ENCODE measurements around the gene POLR2E.

POLR2E gene

DNA sequence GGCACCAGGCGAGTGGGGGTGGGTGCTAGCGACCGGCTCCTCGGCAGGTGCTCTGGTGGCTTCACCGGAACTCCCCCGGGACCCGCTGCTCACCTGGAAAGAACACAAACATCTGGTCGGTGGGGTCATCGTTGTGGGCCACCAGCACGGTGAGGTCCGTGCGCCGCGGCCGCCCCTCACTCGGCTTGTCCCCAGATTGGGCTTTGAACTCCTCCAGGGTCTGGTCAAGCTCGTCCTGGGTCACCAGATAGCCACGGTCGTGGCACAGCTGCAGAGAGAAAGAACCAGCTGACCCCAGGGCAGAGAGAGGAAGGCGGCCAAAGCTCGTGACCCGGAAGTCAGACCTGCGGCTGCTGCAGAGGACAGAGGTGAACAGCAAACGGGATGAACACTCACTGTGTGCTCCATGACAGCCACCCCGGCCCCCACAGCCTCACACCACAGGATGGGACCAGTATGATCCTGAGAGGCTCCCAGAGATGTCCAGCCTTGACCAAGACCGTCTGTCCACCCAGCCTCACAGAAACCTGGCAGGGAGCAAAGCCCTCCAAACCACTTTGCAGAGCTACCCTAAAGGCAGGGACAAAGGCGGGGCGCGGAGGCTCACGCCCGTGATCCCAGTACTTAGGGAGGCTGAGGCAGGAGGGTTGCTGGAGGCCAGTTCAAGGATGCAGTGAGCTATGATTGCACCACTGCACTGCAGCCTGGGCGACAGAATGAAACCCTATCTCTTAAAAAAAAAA is 1.2 kb downstream of the POLR2E start:
- DNase-seq: no peak

DNA sequence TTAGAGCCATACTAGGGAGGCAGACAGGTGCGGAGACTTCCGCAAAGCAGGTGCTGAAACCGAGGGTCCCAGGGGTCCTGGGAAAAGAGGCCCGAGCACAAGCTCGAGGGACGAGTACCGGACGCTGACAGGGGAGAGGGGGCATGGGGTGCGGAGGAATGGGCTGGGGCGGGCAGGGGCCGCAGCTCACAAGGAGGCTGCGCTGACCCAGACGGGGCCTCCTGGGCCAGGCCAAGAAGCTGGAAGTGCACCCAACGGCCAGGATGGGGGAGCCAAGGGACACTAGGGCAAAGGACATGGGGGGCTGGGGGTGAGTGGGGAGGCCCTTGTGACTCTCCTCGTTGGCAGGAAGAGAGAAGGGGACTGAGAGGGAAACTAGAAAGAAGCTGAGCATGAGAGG is 1.8 kb downstream of the POLR2E start:
- DNase-seq: no peak

DNA sequence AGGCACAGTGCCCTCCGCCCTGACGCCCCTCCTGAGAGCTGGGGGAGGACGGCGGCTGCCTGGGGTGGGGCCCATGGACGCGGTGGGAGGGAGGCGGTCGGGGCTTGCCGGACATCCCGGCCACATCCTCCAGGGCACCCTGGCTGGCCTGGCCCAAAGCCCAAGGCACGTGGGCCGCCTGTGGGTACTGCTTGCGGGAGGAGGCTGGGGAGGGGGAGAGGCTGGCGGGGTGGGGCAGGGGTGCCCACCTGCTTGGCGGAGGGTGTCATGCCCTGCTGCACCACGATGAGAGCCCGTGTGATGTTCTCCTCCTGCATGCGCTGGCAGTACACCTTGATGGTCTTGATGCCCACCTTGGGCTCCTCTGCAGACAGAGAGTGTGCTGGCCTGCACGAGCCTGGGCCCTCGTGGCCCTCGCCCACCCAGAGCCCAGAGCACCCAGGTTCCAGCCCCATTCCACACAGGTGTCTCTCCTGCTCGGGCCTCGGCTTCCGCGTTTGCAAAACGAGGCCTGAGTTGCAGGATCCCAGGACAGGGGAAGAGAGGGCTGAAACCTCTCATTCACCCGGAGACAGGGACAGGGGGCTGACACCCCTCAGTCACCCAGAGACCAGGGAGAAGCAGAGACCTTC is 3.5 kb downstream of the POLR2E start:
- no peak for DNase-seq

DNA sequence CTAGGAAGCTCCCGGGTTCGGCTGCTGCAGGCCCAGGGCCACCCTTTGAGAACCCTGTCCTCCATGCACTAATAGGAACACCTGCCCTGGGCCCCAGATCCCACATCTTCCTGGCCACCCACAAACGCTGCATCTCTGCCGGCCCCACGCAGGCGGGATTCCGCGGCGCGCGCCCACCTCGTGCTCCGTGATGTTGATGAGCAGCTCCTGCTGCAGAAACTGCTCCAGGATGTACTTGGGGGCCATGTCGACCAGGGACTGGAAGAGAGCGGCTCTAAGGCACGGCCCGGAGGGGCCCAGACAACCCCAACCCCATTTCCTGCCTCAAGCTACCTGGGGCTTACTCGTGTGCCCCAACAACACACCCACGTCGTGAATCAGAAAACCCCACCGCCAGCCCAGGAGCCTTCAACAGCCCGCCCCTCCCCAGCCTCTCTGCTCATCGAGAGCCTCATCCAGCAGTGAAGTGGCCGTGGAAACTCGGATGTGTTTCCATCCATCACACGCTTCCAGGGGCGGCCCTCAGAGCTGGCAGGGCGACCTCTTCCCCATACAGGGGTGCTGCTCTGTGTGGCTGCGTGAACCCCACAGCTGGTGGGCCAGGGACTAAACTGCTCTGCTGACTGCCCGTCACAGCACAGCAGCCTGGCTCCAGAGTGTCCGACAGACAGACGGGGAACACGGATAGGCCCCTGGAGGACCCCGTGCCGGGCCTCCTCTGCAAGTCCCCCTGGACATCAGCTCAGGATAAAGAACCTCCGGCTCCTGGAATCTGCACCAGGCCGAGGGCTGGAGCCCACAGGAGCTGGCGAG is 4.2 kb downstream of the POLR2E start:
- DNase-seq: no peak

DNA sequence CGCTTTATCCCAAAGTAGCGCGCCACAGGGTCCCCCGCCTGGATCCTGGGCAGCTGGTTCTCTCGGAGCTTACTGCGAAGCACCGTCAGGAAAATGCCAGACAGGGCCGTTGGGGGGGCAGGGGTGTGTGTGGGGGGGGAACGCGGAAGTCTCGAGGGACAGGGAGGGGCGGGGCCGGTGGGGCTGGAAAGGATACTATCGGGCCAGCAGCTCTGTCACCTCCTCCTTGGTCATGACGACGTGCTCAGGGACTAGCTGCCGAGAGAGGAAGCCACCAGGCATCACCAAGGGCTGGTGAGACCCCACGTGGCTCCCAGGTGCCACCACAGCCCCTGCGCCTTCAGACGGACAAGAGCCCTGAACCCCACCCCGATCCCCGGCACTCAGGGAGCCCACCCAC is 5.3 kb downstream of the POLR2E start:
- peak in 1 of 5 experiments; percentile 67 for DNase-seq

DNA sequence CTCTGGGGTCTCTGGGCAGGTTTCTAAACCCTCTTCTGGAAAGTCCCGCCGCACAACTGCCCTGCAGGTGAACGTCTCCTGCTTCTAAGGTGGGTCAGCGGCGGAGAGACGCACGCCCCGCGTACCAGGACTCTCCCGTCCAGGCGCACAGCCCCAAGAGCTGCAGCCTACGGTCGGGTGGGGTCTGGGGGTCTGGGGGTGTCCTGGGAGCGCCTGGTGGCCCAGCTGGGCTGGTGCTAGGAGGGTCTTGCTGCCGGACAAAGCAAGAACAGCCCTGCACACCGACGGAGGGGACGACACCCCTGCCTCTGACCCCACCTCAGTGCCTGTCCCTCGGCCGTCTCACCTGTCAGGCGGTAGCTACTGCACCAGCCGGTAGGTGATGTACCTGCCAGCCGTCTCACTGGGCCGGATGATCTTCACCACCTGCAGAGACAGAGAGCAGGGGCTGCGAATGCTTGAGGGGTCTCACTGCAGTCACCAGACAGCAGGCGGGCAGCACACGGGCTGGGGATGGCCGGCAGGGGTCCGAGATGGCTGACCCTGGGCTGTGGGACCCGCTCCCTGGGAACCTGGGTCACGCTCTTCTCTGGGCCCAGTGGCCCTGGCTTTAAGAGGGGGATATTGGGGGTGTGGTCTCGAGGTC is 5.9 kb downstream of the POLR2E start:
- no peak for DNase-seq

DNA sequence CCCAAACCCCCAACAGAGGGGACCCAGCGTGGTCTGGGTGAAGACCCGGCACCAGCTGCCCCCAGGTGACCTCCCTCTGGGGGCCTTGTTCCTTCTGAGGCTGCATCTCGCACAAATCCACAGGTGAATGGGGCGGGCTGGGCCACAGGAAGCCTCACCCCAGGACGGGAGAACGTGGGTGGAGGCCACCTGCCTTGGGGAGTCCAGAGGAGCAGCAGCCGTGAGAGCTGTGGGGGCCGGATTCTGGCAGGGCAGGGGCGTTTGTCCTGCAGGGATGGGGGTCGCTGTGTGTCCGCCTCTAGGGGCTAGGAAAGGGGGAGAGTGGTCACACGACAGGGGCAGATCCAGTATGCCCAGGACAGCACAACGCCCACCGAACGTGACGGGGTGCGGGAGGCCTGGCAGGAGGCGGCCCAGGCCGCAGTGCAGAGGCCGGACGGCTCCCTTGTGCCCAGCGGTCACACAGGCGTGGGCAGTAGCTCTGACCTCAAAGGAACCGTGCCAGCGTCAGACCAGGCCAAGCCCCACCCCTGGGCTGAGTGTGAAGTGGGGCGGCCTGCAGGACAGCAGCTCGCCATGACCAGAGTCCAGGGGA is 6.7 kb downstream of the POLR2E start:
- DNase-seq: no peak

DNA sequence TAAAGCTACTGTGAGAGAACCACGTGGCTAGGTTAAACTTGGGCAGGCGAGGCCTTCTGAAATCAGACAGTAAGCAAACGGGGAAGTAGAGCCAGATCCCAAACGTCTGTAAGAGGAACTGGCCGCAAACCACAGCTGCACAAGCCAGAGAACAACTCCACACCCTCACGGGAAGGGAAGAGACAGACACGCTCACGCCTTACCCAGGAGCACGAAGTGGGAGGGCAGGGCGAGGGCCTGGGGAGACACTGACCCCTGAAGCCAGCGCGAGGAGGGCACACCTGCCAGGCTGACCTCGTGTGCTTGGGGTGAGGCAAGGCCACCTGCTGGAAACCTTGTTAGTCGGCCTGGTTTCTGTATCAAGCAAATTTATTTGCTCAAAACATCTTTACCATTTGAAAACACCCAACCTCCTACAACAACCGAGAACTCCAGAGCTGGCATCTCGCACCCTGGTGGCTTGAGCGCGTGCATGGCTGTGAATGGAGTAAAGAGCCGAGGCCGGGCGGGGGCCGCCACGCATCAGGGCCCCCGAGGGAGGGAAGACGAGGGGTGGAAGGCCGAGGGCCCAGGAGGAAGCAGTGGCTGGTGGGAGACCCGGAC is 7.3 kb downstream of the POLR2E start:
- peak in 2 of 5 experiments; percentile 54 to 75 for DNase-seq

DNA sequence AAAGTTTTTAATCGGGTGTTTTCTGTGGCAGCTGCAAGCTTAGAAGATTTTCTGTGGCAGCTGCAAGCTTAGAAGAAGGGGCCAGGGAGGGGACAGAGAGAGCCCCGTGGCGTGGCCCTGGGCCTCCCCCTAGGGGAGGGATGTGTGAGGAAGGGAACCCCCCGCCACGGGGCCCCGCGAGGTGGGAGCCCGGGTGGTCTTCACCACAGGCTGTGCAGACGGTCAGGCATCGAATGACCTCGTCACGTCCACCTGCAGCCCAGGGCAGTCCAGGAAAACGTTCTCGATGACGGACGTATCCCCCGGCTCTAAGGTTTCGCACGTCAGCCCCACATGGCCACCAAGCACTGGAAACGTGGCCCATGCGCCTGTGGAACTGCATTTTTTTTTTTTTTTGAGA is 8.6 kb downstream of the POLR2E start:
- DNase-seq: no peak

DNA sequence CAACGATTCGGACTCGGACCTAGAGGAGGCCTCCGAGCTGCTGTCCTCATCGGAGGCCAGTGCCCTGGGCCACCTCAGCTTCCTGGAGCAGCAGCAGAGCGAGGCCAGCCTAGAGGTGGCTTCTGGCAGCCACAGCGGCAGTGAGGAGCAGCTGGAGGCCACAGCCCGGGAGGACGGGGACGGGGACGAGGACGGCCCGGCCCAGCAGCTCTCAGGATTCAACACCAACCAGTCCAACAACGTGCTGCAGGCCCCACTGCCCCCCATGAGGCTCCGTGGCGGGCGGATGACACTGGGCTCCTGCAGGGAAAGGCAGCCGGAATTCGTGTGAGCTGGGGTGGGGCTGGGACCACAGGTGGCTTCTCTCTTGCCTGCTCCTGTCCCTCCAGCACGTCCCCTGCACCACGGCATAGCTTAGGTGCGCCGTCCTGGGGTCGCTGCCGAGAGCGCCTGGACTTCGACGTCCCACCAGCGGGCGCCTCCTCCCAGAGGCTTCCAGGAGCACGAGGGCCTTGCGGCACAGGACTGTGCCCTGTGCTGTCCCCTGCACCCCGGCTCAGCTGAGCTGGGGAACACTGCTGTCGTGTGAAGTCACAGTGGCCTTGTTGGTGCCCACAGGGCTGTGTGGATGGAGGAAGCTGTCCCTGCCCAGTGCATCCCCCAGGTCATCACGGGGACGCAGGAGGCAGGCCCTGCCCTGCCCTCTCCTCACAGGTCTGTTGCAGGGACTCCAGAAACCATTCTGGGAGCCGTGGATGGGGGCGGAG is 9.3 kb downstream of the POLR2E start:
- no peak for DNase-seq

DNA sequence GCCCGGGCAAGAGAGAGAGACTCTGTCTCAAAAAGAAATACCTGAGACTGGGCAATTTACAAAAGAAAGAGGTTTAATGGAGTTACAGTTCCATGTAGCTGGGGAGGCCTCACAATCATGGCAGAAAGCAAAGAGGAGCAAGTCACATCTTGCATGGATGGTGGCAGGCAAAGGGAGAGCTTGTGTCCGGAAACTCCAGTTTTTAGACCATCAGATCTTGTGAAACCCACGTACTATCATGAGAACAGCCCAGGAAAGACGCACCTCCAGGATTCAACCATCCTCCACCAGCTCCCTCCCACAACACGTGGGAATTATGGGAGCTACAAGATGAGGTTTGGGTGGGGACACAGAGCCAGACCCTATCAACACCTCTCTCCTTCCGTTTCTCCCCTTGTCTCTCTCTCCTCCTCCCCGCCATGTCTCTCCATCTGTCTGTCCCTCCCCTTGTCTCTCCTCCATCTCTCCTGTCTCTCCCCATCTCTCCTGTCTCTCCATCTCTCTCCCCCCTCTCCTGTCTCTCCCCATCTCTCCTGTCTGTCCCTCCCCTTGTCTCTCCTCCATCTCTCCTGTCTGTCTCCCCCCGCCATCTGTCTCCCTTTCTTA is 10.0 kb downstream of the POLR2E start:
- no peak for DNase-seq

DNA sequence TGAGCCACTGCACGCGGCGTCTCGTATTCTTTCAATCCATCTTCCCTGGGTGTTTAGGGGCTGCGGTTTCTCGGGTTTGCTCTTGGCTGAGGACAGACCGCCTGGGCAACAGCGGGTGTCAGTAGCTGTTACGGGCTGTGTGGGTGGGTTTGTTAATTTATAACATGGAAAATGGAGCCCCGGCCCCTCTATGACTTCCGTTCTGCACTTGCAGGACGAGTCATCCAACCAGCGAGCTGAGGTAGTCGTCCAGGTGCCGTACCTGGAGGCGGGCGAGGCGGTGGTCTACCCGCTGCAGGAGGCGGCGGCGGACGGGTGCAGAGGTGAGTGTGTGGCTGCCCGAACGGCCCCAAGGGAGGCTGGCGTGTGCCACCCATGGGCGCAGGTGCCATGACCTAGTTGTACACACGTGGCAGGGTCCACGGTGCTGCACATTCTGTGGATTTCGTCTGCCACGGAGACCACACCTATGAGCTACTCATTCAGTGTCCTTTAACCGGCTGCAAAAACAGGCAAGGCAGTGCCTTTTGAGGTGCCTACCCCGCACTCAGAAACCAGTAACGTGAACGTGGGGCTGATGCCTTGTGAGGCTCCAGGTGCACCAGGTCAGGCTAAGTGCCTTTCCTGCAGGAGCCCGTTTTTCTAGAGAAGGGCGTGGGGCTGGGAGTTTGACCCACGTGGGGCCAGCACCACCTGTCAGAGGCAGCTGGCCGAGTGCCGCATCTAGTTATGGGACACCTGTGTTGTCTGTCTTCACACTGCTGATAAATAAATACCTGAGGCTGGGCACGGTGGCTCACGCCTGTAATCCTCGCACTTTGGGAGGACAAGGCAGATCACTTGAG is 10.9 kb downstream of the POLR2E start:
- DNase-seq: no peak

DNA sequence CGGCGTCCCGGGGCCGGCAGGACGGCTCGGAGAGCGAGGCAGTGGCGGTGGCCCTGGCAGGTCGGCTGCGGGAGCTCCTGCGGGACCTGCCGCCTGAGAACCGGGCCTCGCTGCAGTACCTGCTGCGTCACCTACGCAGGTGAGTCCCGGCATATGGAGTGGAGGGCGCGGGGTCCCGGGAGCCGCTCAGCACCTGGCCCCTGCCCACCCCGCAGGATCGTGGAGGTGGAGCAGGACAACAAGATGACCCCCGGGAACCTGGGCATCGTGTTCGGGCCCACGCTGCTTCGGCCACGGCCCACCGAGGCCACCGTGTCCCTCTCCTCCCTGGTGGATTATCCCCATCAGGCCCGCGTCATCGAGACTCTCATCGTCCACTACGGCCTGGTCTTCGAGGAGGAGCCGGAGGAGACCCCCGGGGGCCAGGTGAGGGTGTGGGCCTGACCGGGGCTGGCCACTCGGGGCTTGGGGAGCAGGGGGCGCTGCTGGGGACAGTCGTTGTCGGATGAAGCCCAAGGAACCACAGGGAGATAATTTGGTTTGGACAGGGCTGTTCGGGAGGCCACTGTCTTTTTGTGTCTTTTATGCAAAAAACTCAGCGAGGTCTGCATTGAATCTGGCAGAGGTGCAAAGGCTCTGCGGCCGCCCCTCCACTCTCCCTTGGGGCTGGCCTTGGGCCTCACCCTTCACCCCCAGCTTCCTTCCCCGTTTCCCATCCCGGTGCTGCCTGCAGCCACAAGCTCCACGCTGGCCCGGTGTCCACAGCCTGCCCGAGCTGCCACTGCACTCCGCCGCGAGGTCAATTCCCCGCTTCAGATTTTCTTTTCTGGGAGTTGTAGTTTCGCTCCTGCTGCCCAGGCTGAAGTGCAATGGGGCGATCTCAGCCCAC is 12.0 kb downstream of the POLR2E start:
- no peak for DNase-seq

DNA sequence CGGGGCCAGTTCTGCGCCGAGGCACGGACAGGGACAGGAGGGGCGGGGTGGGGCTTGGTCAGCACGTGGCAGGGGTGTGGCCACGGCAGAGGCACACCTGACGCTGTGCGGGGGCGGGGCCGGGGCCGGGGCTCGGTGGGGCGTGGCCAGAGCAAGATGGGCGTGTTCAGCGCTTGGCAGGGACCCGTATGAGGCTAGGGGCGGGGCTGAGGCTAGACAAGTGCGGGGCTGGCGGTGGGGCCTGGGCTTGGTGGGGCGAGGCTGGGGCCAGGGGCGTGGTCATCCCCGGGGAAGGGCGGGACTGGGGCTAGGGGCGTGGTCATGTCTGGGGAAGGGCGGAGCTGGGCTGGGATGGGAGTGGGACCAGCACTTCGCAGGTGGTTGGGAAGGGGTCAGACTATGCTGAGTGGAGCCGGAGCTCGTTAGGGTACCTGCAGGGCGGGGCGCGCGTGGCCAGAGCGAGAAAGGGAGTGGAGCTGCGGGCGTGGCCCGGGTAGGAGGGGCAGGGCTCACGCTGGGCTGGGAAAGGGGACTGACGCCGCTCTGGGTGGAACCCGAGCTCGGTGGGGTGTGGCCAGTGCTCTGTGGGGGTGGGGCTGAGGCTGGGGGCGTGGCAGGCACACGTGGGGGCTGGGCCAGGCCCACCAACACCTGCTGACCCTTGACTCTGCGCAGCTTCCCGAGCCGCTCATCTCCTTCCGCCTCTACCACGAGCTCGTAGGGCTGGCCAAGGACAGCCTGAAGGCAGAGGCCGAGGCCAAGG is 12.8 kb downstream of the POLR2E start:
- DNase-seq: peak; percentile 54 to 92 (median 85)

DNA sequence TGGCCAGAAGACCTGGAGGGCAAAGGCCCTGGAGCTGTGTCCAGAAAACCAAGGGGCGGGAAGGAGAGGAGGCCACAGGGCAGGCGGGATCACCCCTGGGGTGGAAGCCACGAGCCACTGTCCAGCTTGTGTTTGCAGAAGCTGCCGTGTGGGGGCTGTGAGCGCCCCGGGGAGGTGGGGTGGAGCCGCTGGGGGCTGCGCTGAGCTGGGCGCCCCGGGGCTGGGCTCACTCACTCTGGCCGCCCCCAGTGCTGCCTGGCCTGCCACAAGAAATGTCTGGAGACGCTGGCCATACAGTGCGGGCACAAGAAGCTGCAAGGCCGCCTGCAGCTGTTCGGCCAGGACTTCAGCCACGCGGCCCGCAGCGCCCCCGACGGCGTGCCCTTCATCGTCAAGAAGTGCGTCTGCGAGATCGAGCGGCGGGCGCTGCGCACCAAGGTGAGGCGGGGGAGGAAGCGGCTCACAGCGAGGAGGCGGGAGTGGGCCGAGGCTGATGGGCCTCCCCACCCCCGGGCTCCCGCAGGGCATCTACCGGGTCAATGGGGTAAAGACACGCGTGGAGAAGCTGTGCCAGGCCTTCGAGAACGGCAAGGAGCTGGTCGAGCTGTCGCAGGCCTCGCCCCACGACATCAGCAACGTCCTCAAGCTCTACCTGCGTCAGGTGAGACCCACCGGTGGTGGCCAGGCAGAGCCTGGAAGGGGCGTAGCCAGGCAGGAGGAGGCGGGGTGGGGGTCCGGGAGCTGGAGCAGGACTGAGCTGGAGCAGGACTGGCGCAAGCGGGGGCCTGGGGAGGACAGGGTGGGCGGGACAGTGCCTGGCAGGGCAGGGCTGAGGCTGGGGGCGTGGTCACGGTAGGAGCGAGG is 13.6 kb downstream of the POLR2E start:
- DNase-seq: peak in 1 of 5 experiments; percentile 6

DNA sequence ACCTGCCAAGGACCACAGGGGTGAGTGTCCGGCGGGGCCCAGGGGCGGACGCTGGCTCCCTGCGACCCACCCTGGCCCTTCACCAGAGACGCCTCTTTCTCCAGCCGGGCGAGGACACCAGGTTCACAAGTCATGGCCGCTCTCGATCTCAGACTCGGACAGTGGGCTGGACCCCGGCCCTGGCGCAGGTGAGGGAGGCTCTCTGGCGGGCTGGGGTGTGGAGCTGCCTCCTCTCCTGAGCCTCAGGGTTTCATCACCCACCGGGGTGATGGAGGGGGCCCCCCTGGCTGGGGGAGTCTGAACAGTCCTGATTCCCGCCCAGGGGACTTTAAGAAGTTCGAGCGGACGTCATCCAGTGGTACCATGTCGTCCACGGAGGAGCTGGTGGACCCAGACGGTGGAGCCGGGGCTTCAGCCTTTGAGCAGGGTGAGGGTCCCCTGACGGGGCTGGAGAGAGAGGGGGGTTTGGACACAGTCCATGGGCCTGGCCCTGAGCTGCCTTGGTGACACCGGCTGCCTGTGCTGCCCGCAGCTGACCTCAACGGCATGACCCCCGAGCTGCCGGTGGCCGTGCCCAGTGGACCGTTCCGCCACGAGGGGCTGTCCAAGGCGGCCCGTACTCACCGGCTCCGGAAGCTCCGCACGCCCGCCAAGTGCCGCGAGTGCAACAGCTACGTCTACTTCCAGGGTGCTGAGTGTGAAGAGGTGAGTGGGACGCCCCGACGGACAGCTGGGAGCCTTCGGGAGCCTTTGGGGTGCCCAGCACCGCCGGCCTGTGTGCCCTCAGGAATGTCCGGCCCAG is 14.6 kb downstream of the POLR2E start:
- DNase-seq: peak in 1 of 5 experiments; percentile 4
